Fibroblast of pulmonary artery (primary cell): ENCODE results near the gene SPRR2F.
"Not testable (repeated sequence)": the region's sequence is repeated elsewhere in the genome, so short reads cannot be mapped to it uniquely, and the experiment has no call there.

Experiments used
- DNase-seq: peaks from one replicate; pipeline ENCODE4 v3.0.0-alpha.2; 2010; ENCODE audit warnings: low read depth
- H3K4me3 ChIP-seq: replicated peaks from 2 replicates; pipeline ENCODE4 v1.5.1; 2011; ENCODE audit warnings: low read depth, mild to moderate bottlenecking, control low read depth, low read length, moderate library complexity
- CTCF ChIP-seq: IDR thresholded peaks from 2 replicates; pipeline ENCODE4 v1.5.1; 2011; ENCODE audit warnings: mild to moderate bottlenecking, control low read depth, low read length, inconsistent platforms; ENCODE audit errors: missing control alignments

Gene SPRR2F

GRCh38 chr1:153133267-153133666, 20.0 kb upstream of the SPRR2F start:
- DNase-seq, result no peak
- no peak overlapping the region for H3K4me3 ChIP-seq
- TF ChIP-seq CTCF, result no peak

GRCh38 chr1:153128688-153129087, 15.4 kb upstream of the SPRR2F start:
- H3K4me3 ChIP-seq, DNase-seq: not testable (repeated sequence)

- DNase-seq, result no peak
- TF ChIP-seq CTCF, result no peak
Measured at GRCh38 chr1:153127296-153127695, 14.0 kb upstream of the SPRR2F start.

GRCh38 chr1:153125536-153125935, 12.2 kb upstream of the SPRR2F start:
- DNase-seq, result no peak
- TF ChIP-seq CTCF, result no peak
- no peak overlapping the region for H3K4me3 ChIP-seq

More at GRCh38 chr1:153127296-153127695, 14.0 kb upstream of the SPRR2F start:
- no peak overlapping the region for H3K4me3 ChIP-seq

GRCh38 chr1:153123793-153124192, 10.5 kb upstream of the SPRR2F start:
- not testable (repeated sequence) for H3K4me3 ChIP-seq, DNase-seq

- no peak for DNase-seq
- no peak for TF ChIP-seq CTCF
- H3K4me3 ChIP-seq, result no peak overlapping the region
Measured at GRCh38 chr1:153122831-153123421, 9.6 kb upstream of the SPRR2F start.

GRCh38 chr1:153120945-153121344, 7.6 kb upstream of the SPRR2F start:
- TF ChIP-seq CTCF, result no peak
- no peak overlapping the region for H3K4me3 ChIP-seq
- no peak for DNase-seq

- no peak for DNase-seq
- H3K4me3 ChIP-seq, result no peak overlapping the region
- TF ChIP-seq CTCF, result no peak
Measured at GRCh38 chr1:153119491-153119971, 6.2 kb upstream of the SPRR2F start.

- H3K4me3 ChIP-seq, DNase-seq: not testable (repeated sequence)
Measured at GRCh38 chr1:153115264-153115663, 1.9 kb upstream of the SPRR2F start.

GRCh38 chr1:153112454-153112853, 862 bp downstream of the SPRR2F start:
- H3K4me3 ChIP-seq, DNase-seq: not testable (repeated sequence)
